Activated naive CD4-positive, alpha-beta T cell treated with anti-CD3 and anti-CD28 coated beads, Interleukin-2, amount 50 U/mL, for 16 hours (primary cell): Measurements from ENCODE around the gene MAP2K6.
"Not testable (repeated sequence)": the region's sequence is repeated elsewhere in the genome, so short reads cannot be mapped to it uniquely, and the experiment has no call there.

Source experiments
- DNase-seq: peaks from one replicate; pipeline ENCODE4 v3.0.0-alpha.2; 2020

Gene MAP2K6

GRCh38 chr17:69460963-69461922 is 46.7 kb downstream of the MAP2K6 start:
- no peak for DNase-seq

GRCh38 chr17:69461951-69462369 is 47.5 kb downstream of the MAP2K6 start:
- no peak for DNase-seq

- DNase-seq = no peak
These were observed 48.4 kb downstream of the MAP2K6 start for GRCh38 chr17:69462882-69463281.

- DNase-seq = no peak
These were observed 52.0 kb downstream of the MAP2K6 start for GRCh38 chr17:69466451-69466850.

GRCh38 chr17:69466905-69467667 is 52.6 kb downstream of the MAP2K6 start:
- no peak for DNase-seq

- DNase-seq = no peak
These were observed 53.7 kb downstream of the MAP2K6 start for GRCh38 chr17:69468207-69468606.

GRCh38 chr17:69470702-69471101 is 56.2 kb downstream of the MAP2K6 start:
- no peak for DNase-seq

- no peak for DNase-seq
These were observed 56.9 kb downstream of the MAP2K6 start for GRCh38 chr17:69471406-69471805.

GRCh38 chr17:69473841-69474831 is 59.6 kb downstream of the MAP2K6 start:
- no peak for DNase-seq

- no peak for DNase-seq
These were observed 62.9 kb downstream of the MAP2K6 start for GRCh38 chr17:69477204-69477902.

- no peak for DNase-seq
These were observed 63.4 kb downstream of the MAP2K6 start for GRCh38 chr17:69477903-69478266.

- no peak for DNase-seq
These were observed 64.4 kb downstream of the MAP2K6 start for GRCh38 chr17:69478916-69479315.

GRCh38 chr17:69479756-69480155 is 65.3 kb downstream of the MAP2K6 start:
- not testable (repeated sequence) for DNase-seq

- no peak for DNase-seq
These were observed 65.7 kb downstream of the MAP2K6 start for GRCh38 chr17:69480245-69480644.

- no peak for DNase-seq
These were observed 70.8 kb downstream of the MAP2K6 start for GRCh38 chr17:69485251-69485661.

GRCh38 chr17:69485901-69486643 is 71.6 kb downstream of the MAP2K6 start:
- DNase-seq = no peak

- DNase-seq = no peak
These were observed 72.5 kb downstream of the MAP2K6 start for GRCh38 chr17:69486779-69487637.

- no peak for DNase-seq
These were observed 74.8 kb downstream of the MAP2K6 start for GRCh38 chr17:69489313-69489712.

- DNase-seq = no peak
These were observed 78.0 kb downstream of the MAP2K6 start for GRCh38 chr17:69492410-69493071.

GRCh38 chr17:69495787-69496186 is 81.3 kb downstream of the MAP2K6 start:
- DNase-seq = no peak
